ENCODE measurements around the gene GIMAP7.

DNA sequence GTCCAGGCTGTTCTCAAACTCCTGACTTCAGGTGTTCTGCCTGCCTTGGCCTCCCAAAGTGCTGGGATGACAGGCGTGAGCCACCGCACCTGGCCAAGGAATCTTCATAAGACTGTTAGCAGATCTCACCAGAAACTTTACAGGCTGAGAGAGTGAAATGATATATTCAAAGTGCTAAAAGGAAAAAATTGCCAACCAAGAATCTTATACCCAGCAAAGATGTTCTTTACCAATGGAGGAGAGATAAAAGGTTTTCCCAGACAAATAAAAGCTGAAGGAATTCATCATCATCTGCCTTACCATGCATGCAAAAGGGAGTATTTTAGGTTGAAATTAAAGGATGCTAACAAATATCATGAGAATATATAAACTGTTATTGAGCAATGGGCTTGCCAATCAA is 23.6 kb downstream of the GIMAP7 start:
- TF ChIP-seq, protein P1, sequence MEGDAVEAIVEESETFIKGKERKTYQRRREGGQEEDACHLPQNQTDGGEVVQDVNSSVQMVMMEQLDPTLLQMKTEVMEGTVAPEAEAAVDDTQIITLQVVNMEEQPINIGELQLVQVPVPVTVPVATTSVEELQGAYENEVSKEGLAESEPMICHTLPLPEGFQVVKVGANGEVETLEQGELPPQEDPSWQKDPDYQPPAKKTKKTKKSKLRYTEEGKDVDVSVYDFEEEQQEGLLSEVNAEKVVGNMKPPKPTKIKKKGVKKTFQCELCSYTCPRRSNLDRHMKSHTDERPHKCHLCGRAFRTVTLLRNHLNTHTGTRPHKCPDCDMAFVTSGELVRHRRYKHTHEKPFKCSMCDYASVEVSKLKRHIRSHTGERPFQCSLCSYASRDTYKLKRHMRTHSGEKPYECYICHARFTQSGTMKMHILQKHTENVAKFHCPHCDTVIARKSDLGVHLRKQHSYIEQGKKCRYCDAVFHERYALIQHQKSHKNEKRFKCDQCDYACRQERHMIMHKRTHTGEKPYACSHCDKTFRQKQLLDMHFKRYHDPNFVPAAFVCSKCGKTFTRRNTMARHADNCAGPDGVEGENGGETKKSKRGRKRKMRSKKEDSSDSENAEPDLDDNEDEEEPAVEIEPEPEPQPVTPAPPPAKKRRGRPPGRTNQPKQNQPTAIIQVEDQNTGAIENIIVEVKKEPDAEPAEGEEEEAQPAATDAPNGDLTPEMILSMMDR (conservative IDR thresholded peaks at IDR 0.05): no peak
- no peak for TF ChIP-seq ZFX (IDR thresholded peaks at IDR 0.05)

Data from C4-2B (cell line).